ENCODE data around the gene EGFL8.
"Not testable (repeated sequence)": the region's sequence is repeated elsewhere in the genome, so short reads cannot be mapped to it uniquely, and the experiment has no call there.

The EGFL8 gene

DNA sequence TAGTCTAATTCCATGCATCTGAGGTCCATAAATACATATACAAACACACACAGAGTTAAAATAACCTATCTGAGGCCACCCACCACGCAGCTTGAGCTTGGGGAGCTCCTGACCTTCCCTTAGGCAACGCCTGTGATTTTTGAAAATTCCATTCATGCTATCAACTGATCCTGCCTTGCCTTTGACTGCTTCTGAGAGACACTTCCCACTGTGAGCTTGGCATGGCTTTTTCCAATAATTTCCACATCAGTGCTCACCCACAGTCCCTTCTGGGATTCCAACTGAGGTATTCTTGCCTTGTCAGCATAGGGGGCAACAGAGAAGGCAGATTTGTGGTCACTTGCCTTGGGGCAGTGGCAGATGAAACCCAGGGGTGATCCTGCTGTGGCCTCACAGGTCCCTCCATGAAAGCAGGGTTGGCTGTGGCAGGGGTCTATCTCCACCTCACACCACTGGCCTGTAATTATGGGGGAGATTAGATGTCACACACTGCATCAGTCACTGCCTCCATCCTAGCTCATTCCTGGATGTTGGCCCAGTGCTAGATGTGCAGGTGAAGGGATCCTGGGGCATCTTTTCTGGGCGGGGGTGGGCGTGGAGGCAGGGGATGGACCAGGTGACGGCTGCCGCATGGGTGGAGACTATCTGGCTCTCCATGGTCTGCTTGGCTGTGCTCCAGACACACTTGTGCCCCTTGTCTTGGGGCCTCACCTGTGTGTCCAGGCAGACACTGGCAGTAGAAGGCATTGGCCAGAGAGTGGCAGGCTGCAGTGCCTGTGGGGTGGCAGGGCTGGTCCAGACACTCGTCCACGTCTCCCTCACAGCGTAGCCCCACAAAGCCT, 39.3 kb downstream of the EGFL8 start:
- Histone ChIP-seq H3K36me3 (ENCODE audit: control insufficient read depth in 5 of 5, insufficient read depth in 5 of 5, low read length in 5 of 5) (peaks cover 0 to 38% (median 21%) of the 10 kb centered on the region in 5 donors), H3K4me3 (ENCODE audit: low read depth in 1 of 5, low read length in 5 of 5) (no peak overlapping the region), H3K4me1 (ENCODE audit: control insufficient read depth in 5 of 5, insufficient read depth in 5 of 5, low read length in 5 of 5) (peaks cover 0 to 13% (median 0%) of the 10 kb centered on the region in 5 donors), H3K27ac (ENCODE audit: low read depth, low read length) (no peak overlapping the region), H3K27me3 (ENCODE audit: control insufficient read depth in 5 of 5, insufficient read depth in 4 of 5, low read length in 5 of 5) (peaks cover 0 to 11% (median 6%) of the 10 kb centered on the region in 5 donors), H3K9ac (ENCODE audit: low read length in 5 of 5) (no peak overlapping the region), H3K9me3 (ENCODE audit: control insufficient read depth in 5 of 5, low read length in 5 of 5) (no peaks in the 10 kb centered on the region)

DNA sequence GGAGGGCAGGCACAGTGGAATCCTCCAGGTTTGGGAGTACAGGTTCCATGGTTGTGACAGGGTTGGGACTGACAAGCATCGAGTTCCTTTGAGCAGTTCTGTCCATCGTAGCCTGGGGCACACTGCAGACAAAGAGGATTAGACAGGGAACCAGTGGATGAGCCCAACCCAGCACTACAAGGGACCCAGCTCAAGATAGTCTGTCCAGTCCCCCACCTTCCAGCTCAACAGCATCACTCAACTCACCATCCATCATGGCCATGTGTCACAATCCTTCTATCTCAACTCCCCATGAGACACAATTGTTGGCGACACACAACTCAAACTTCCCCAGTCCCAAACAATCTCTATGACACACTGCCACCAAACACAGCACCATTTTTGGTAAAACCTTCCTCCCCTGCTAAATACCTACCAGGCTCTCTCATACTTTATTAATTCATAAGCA, 39.9 kb downstream of the EGFL8 start:
- H3K36me3 ChIP-seq (ENCODE audit: control insufficient read depth in 5 of 5, insufficient read depth in 5 of 5, low read length in 5 of 5) = peaks cover 0 to 38% (median 25%) of the 10 kb centered on the region in 5 donors
- no peaks in the 10 kb centered on the region for H3K9me3 ChIP-seq (ENCODE audit: control insufficient read depth in 5 of 5, low read length in 5 of 5)
- no peak overlapping the region for H3K9ac ChIP-seq (ENCODE audit: low read length in 5 of 5)
- peaks cover 0 to 11% (median 0%) of the 10 kb centered on the region in 5 donors for H3K4me1 ChIP-seq (ENCODE audit: control insufficient read depth in 5 of 5, insufficient read depth in 5 of 5, low read length in 5 of 5)
- H3K4me3 ChIP-seq (ENCODE audit: low read depth in 1 of 5, low read length in 5 of 5) = no peak overlapping the region
- H3K27ac ChIP-seq (ENCODE audit: low read depth, low read length) = no peak overlapping the region
- H3K27me3 ChIP-seq (ENCODE audit: control insufficient read depth in 5 of 5, insufficient read depth in 4 of 5, low read length in 5 of 5) = peaks cover 0 to 11% (median 6%) of the 10 kb centered on the region in 5 donors

- Histone ChIP-seq H3K9ac (ENCODE audit: low read length in 5 of 5) (no peak overlapping the region), H3K9me3 (ENCODE audit: control insufficient read depth in 5 of 5, low read length in 5 of 5) (no peaks in the 10 kb centered on the region), H3K36me3 (ENCODE audit: control insufficient read depth in 5 of 5, insufficient read depth in 5 of 5, low read length in 5 of 5) (peaks cover 0 to 42% (median 22%) of the 10 kb centered on the region in 5 donors), H3K27ac (ENCODE audit: low read depth, low read length) (no peak overlapping the region), H3K4me1 (ENCODE audit: control insufficient read depth in 5 of 5, insufficient read depth in 5 of 5, low read length in 5 of 5) (peaks cover 0 to 4% (median 0%) of the 10 kb centered on the region in 5 donors), H3K4me3 (ENCODE audit: low read depth in 1 of 5, low read length in 5 of 5) (no peak overlapping the region), H3K27me3 (ENCODE audit: control insufficient read depth in 5 of 5, insufficient read depth in 4 of 5, low read length in 5 of 5) (peaks cover 0 to 2% (median 0%) of the 10 kb centered on the region in 5 donors)
Measured at GRCh38 chr6:32208996-32209395, 44.6 kb downstream of the EGFL8 start.

GRCh38 chr6:32210191-32210601, 45.8 kb downstream of the EGFL8 start:
- H3K36me3 ChIP-seq (ENCODE audit: control insufficient read depth in 5 of 5, insufficient read depth in 5 of 5, low read length in 5 of 5) = peaks cover 0 to 37% (median 21%) of the 10 kb centered on the region in 5 donors
- no peaks in the 10 kb centered on the region for H3K4me1 ChIP-seq (ENCODE audit: control insufficient read depth in 5 of 5, insufficient read depth in 5 of 5, low read length in 5 of 5)
- no peak overlapping the region for H3K9ac ChIP-seq (ENCODE audit: low read length in 5 of 5)
- no peak overlapping the region for H3K4me3 ChIP-seq (ENCODE audit: low read depth in 1 of 5, low read length in 5 of 5)
- H3K9me3 ChIP-seq (ENCODE audit: control insufficient read depth in 5 of 5, low read length in 5 of 5) = no peaks in the 10 kb centered on the region
- no peaks in the 10 kb centered on the region for H3K27me3 ChIP-seq (ENCODE audit: control insufficient read depth in 5 of 5, insufficient read depth in 4 of 5, low read length in 5 of 5)
- H3K27ac ChIP-seq (ENCODE audit: low read depth, low read length) = no peak overlapping the region

DNA sequence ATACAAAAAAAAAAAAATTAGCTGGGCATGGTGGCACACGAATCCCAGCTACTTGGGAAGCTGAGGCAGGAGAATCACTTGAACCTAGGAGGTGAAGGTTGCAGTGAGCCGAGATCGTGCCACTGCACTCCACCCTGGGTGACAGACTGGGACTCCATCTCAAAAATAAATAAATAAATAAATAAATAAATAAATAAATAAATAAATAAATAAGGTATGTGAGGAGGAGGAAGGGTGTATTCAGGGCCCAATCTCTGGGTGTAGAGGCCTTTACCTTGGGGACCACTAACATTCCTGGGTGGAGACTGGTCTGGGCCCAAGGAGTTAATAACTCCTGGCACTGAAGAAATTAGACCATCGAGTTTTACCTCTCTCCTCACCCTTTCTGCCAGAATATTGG, 47.0 kb downstream of the EGFL8 start:
- H3K9ac ChIP-seq (ENCODE audit: low read length in 5 of 5); H3K4me1 ChIP-seq (ENCODE audit: control insufficient read depth in 5 of 5, insufficient read depth in 5 of 5, low read length in 5 of 5); H3K9me3 ChIP-seq (ENCODE audit: control insufficient read depth in 5 of 5, low read length in 5 of 5); H3K27ac ChIP-seq (ENCODE audit: low read depth, low read length); H3K4me3 ChIP-seq (ENCODE audit: low read depth in 1 of 5, low read length in 5 of 5); H3K27me3 ChIP-seq (ENCODE audit: control insufficient read depth in 5 of 5, insufficient read depth in 4 of 5, low read length in 5 of 5): not testable (repeated sequence)
- H3K36me3 ChIP-seq (ENCODE audit: control insufficient read depth in 5 of 5, insufficient read depth in 5 of 5, low read length in 5 of 5) = peaks cover 0 to 43% (median 21%) of the 10 kb centered on the region in 5 donors

GRCh38 chr6:32212076-32212760, 47.8 kb downstream of the EGFL8 start:
- no peak overlapping the region for H3K4me3 ChIP-seq (ENCODE audit: low read depth in 1 of 5, low read length in 5 of 5)
- H3K9ac ChIP-seq (ENCODE audit: low read length in 5 of 5) = no peak overlapping the region
- H3K27me3 ChIP-seq (ENCODE audit: control insufficient read depth in 5 of 5, insufficient read depth in 4 of 5, low read length in 5 of 5) = no peaks in the 10 kb centered on the region
- peaks cover 0 to 7% (median 0%) of the 10 kb centered on the region in 5 donors for H3K4me1 ChIP-seq (ENCODE audit: control insufficient read depth in 5 of 5, insufficient read depth in 5 of 5, low read length in 5 of 5)
- no peaks in the 10 kb centered on the region for H3K9me3 ChIP-seq (ENCODE audit: control insufficient read depth in 5 of 5, low read length in 5 of 5)
- peaks cover 0 to 51% (median 25%) of the 10 kb centered on the region in 5 donors for H3K36me3 ChIP-seq (ENCODE audit: control insufficient read depth in 5 of 5, insufficient read depth in 5 of 5, low read length in 5 of 5)
- H3K27ac ChIP-seq (ENCODE audit: low read depth, low read length) = no peak overlapping the region

DNA sequence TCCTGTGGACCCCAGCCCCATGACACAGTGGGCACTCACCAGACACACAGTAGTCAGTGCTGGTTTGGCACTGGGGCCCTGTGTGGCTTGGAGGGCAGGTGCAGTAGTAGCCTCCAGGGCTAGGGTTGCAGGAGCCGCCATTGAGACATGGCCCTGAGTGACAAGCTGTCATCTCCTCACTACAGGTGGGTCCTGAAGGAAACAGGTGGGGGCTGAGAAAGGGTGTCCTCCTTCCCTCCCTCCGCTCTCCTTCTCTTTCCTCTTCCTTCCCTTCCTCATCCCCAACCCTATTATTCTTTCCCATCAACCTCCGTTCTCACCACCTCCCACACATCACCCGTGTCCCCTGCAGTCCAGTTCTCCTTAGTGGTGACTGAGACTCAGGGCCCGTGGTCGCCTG, 49.3 kb downstream of the EGFL8 start:
- H3K4me3 ChIP-seq (ENCODE audit: low read depth in 1 of 5, low read length in 5 of 5) = no peak overlapping the region
- H3K36me3 ChIP-seq (ENCODE audit: control insufficient read depth in 5 of 5, insufficient read depth in 5 of 5, low read length in 5 of 5) = peaks cover 0 to 60% (median 32%) of the 10 kb centered on the region in 5 donors
- H3K9ac ChIP-seq (ENCODE audit: low read length in 5 of 5) = no peak overlapping the region
- no peaks in the 10 kb centered on the region for H3K27me3 ChIP-seq (ENCODE audit: control insufficient read depth in 5 of 5, insufficient read depth in 4 of 5, low read length in 5 of 5)
- no peaks in the 10 kb centered on the region for H3K9me3 ChIP-seq (ENCODE audit: control insufficient read depth in 5 of 5, low read length in 5 of 5)
- H3K27ac ChIP-seq (ENCODE audit: low read depth, low read length) = no peak overlapping the region
- peaks cover 0 to 20% (median 0%) of the 10 kb centered on the region in 5 donors for H3K4me1 ChIP-seq (ENCODE audit: control insufficient read depth in 5 of 5, insufficient read depth in 5 of 5, low read length in 5 of 5)

- no peak overlapping the region for H3K27ac ChIP-seq (ENCODE audit: low read depth, low read length)
- peaks cover 0 to 63% (median 32%) of the 10 kb centered on the region in 5 donors for H3K36me3 ChIP-seq (ENCODE audit: control insufficient read depth in 5 of 5, insufficient read depth in 5 of 5, low read length in 5 of 5)
- H3K9ac ChIP-seq (ENCODE audit: low read length in 5 of 5) = no peak overlapping the region
- peaks cover 0 to 23% (median 0%) of the 10 kb centered on the region in 5 donors for H3K4me1 ChIP-seq (ENCODE audit: control insufficient read depth in 5 of 5, insufficient read depth in 5 of 5, low read length in 5 of 5)
- H3K9me3 ChIP-seq (ENCODE audit: control insufficient read depth in 5 of 5, low read length in 5 of 5) = no peaks in the 10 kb centered on the region
- H3K27me3 ChIP-seq (ENCODE audit: control insufficient read depth in 5 of 5, insufficient read depth in 4 of 5, low read length in 5 of 5) = no peaks in the 10 kb centered on the region
- no peak overlapping the region for H3K4me3 ChIP-seq (ENCODE audit: low read depth in 1 of 5, low read length in 5 of 5)
Measured at GRCh38 chr6:32214126-32214525, 49.7 kb downstream of the EGFL8 start.

DNA sequence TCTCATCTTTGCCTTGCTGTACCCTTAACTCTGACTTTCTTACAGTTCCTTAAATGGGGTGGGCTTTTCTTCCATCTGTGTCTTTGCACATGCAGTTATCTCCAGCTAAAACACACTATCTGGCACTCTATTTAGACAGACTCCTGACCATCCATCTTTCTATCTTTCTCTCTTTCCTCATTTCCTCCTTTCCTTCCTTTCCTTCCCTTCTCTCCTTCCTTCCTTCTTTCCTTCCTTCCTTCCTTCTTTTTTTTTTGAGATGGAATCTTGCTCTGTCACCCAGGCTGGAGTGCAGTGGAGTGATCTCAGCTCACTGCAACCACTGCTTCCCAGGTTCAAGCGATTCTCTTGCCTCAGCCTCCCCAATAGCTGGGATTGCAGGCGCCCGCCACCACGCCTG, 51.2 kb downstream of the EGFL8 start:
- no peaks in the 10 kb centered on the region for H3K9me3 ChIP-seq (ENCODE audit: control insufficient read depth in 5 of 5, low read length in 5 of 5)
- H3K4me3 ChIP-seq (ENCODE audit: low read depth in 1 of 5, low read length in 5 of 5) = no peak overlapping the region
- H3K36me3 ChIP-seq (ENCODE audit: control insufficient read depth in 5 of 5, insufficient read depth in 5 of 5, low read length in 5 of 5) = peaks cover 0 to 69% (median 41%) of the 10 kb centered on the region in 5 donors
- peaks cover 0 to 35% (median 0%) of the 10 kb centered on the region in 5 donors for H3K4me1 ChIP-seq (ENCODE audit: control insufficient read depth in 5 of 5, insufficient read depth in 5 of 5, low read length in 5 of 5)
- H3K27me3 ChIP-seq (ENCODE audit: control insufficient read depth in 5 of 5, insufficient read depth in 4 of 5, low read length in 5 of 5) = peaks cover 0 to 3% (median 0%) of the 10 kb centered on the region in 5 donors
- H3K9ac ChIP-seq (ENCODE audit: low read length in 5 of 5) = no peak overlapping the region
- no peak overlapping the region for H3K27ac ChIP-seq (ENCODE audit: low read depth, low read length)

DNA sequence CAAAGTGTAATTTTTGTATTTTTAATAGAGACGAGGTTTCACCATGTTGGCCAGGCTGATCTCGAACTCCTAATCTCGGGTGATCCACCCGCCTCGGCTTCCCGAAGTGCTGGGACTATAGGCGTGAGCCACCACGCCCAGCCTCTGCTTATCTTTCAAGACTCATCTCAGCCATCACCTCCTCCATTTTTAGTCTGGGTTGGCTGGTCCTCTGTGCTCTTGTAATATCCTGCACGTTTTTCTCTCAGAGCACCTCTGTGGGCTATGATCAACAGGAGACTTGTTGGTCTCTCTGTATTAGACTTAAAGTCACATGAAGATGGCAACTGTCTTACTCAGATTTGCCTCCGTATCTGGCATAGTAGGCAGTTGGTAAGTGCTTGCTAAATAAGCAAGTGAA, 51.9 kb downstream of the EGFL8 start:
- H3K36me3 ChIP-seq (ENCODE audit: control insufficient read depth in 5 of 5, insufficient read depth in 5 of 5, low read length in 5 of 5) = peaks cover 0 to 75% (median 44%) of the 10 kb centered on the region in 5 donors
- H3K9me3 ChIP-seq (ENCODE audit: control insufficient read depth in 5 of 5, low read length in 5 of 5) = no peaks in the 10 kb centered on the region

More for the DNA sequence above, 51.9 kb downstream of the EGFL8 start:
- H3K27ac ChIP-seq (ENCODE audit: low read depth, low read length) = no peak overlapping the region
- peaks cover 0 to 42% (median 0%) of the 10 kb centered on the region in 5 donors for H3K4me1 ChIP-seq (ENCODE audit: control insufficient read depth in 5 of 5, insufficient read depth in 5 of 5, low read length in 5 of 5)
- peaks cover 0 to 3% (median 0%) of the 10 kb centered on the region in 5 donors for H3K27me3 ChIP-seq (ENCODE audit: control insufficient read depth in 5 of 5, insufficient read depth in 4 of 5, low read length in 5 of 5)
- H3K9ac ChIP-seq (ENCODE audit: low read length in 5 of 5) = no peak overlapping the region
- no peak overlapping the region for H3K4me3 ChIP-seq (ENCODE audit: low read depth in 1 of 5, low read length in 5 of 5)

Measured in subcutaneous abdominal adipose tissue (tissue), 5 donors.